Ishikawa (cell line): ENCODE data around the gene VPS4B.
A peak's percentile ranks its signal among the peaks of the same experiment; 100 is the strongest.

Experiments used
- CEBPB ChIP-seq: IDR thresholded peaks from 2 replicates; pipeline ENCODE4 v1.6.1; 2012
- CREB1 ChIP-seq: IDR thresholded peaks from 2 replicates; pipeline ENCODE4 v1.6.1; 2012; ENCODE audit warnings: low read depth
- EGR1 ChIP-seq: IDR thresholded peaks from 2 replicates; pipeline ENCODE4 v1.6.1; 2012
- EP300 ChIP-seq: IDR thresholded peaks from 2 replicates; pipeline ENCODE4 v1.6.1; 2012; ENCODE audit warnings: borderline replicate concordance
- FOXM1 ChIP-seq: IDR thresholded peaks from 2 replicates; pipeline ENCODE4 v1.6.1; 2012; ENCODE audit warnings: low read depth, borderline replicate concordance
- MAX ChIP-seq: IDR thresholded peaks from 2 replicates; pipeline ENCODE4 v1.6.1; 2012
- NFIC ChIP-seq: IDR thresholded peaks from 2 replicates; pipeline ENCODE4 v1.6.1; 2012
- RAD21 ChIP-seq: IDR thresholded peaks from 2 replicates; pipeline ENCODE4 v1.6.1; 2012; ENCODE audit warnings: low read depth
- TAF1 ChIP-seq: IDR thresholded peaks from 2 replicates; pipeline ENCODE4 v1.6.1; 2012; ENCODE audit warnings: low read depth, mild to moderate bottlenecking
- TCF12 ChIP-seq: IDR thresholded peaks from 2 replicates; pipeline ENCODE4 v1.6.1; 2012; ENCODE audit warnings: low read depth
- TEAD4 ChIP-seq: IDR thresholded peaks from 2 replicates; pipeline ENCODE4 v1.6.1; 2012
- USF1 ChIP-seq: IDR thresholded peaks from 2 replicates; pipeline ENCODE4 v1.6.1; 2012
- YY1 ChIP-seq: IDR thresholded peaks from 2 replicates; pipeline ENCODE4 v1.6.1; 2012; ENCODE audit warnings: low read depth
- ZBTB7A ChIP-seq: IDR thresholded peaks from 2 replicates; pipeline ENCODE4 v1.6.1; 2012; ENCODE audit warnings: low read depth
- TF ChIP-seq, protein P1 (sequence below): IDR thresholded peaks from 2 replicates; pipeline ENCODE4 v1.6.1; 2012; ENCODE audit warnings: low read depth, mild to moderate bottlenecking

The VPS4B gene

GRCh38 chr18:63422087-63422863, at the start of gene VPS4B:
Gene VPS4B, minus strand, starts transcription at chr18:63422476. Its CDS starts 217 bp downstream, at chr18:63422259.
- peak; percentile 98 for TF ChIP-seq CREB1
- TF ChIP-seq RAD21, result no peak
- TF ChIP-seq TCF12, result peak; percentile 73
- 0 out of 2 replicates have a peak, but pooled peaks have one; percentile 14 for TF ChIP-seq TEAD4
- TF ChIP-seq MAX, result peak; percentile 42
- TF ChIP-seq NFIC, result 0 out of 2 replicates have a peak, but pooled peaks have one; percentile 29
- TF ChIP-seq YY1, result 0 out of 2 replicates have a peak, but pooled peaks have one; percentile 52
- TF ChIP-seq ZBTB7A, result peak; percentile 51; the same call in 1 of the 2 replicates
- TF ChIP-seq TAF1, result peak; percentile 73
- no peak for TF ChIP-seq EP300
- peak; percentile 67; the same call in 1 of the 2 replicates for TF ChIP-seq USF1
- TF ChIP-seq CEBPB, result peak; percentile 34; the same call in 1 of the 2 replicates
- TF ChIP-seq FOXM1, result peak; percentile 46; the same call in 1 of the 2 replicates
- peak; percentile 30; the same call in 1 of the 2 replicates for TF ChIP-seq EGR1
- TF ChIP-seq, protein P1, sequence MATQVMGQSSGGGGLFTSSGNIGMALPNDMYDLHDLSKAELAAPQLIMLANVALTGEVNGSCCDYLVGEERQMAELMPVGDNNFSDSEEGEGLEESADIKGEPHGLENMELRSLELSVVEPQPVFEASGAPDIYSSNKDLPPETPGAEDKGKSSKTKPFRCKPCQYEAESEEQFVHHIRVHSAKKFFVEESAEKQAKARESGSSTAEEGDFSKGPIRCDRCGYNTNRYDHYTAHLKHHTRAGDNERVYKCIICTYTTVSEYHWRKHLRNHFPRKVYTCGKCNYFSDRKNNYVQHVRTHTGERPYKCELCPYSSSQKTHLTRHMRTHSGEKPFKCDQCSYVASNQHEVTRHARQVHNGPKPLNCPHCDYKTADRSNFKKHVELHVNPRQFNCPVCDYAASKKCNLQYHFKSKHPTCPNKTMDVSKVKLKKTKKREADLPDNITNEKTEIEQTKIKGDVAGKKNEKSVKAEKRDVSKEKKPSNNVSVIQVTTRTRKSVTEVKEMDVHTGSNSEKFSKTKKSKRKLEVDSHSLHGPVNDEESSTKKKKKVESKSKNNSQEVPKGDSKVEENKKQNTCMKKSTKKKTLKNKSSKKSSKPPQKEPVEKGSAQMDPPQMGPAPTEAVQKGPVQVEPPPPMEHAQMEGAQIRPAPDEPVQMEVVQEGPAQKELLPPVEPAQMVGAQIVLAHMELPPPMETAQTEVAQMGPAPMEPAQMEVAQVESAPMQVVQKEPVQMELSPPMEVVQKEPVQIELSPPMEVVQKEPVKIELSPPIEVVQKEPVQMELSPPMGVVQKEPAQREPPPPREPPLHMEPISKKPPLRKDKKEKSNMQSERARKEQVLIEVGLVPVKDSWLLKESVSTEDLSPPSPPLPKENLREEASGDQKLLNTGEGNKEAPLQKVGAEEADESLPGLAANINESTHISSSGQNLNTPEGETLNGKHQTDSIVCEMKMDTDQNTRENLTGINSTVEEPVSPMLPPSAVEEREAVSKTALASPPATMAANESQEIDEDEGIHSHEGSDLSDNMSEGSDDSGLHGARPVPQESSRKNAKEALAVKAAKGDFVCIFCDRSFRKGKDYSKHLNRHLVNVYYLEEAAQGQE, result no peak; the same call in 1 of the 2 replicates

GRCh38 chr18:63470751-63471150, 48.5 kb upstream of the VPS4B start:
- TF ChIP-seq USF1, result no peak

- TF ChIP-seq CREB1, result no peak
- TF ChIP-seq, protein P1, result no peak
- no peak for TF ChIP-seq NFIC
- TF ChIP-seq EGR1, result no peak
- TF ChIP-seq TAF1, result no peak
- no peak for TF ChIP-seq TEAD4
- no peak for TF ChIP-seq YY1
- no peak for TF ChIP-seq USF1
- TF ChIP-seq RAD21, result no peak
- no peak for TF ChIP-seq ZBTB7A
- TF ChIP-seq FOXM1, result no peak
- TF ChIP-seq MAX, result no peak
- no peak for TF ChIP-seq CEBPB
- TF ChIP-seq TCF12, result no peak
Measured at GRCh38 chr18:63468575-63468974, 46.3 kb upstream of the VPS4B start.

DNA sequence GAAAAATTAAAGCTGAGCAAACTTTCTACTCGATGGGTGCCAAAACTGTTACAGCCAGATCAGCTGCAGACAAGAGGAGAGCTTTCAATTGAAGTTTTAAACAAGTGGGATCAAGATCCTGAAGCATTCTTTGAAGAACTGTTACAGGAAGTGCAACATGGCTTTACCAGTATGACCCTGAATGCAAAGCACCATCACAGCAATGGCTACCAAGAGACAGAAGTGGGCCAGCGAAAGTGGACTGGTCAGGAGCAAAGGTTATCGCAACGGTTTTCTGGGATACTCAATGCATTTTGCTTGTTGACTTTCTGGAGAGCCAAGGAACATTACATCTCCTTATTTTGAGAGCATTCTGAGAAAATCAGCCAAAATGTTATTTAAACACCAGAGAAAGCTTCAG, 45.4 kb upstream of the VPS4B start:
- TF ChIP-seq TAF1 (no peak), YY1 (no peak), CEBPB (no peak), CREB1 (no peak), ZBTB7A (no peak), NFIC (no peak), RAD21 (no peak), MAX (no peak), EGR1 (no peak), FOXM1 (no peak), TCF12 (no peak), TEAD4 (no peak), USF1 (no peak), EP300 (no peak)
- TF ChIP-seq, protein P1, result no peak
